PC-3 (cell line): ENCODE data around the gene TAL1. TPM values are rescaled to one million over a fixed set of nuclear protein-coding genes. Genes with fewer than 3 reads are reported as not detected.
"Not testable (repeated sequence)": the region's sequence is repeated elsewhere in the genome, so short reads cannot be mapped to it uniquely, and the experiment has no call there.

Experiments
- ATAC-seq: fragments of 200-7000 bp; cut with Tn5 transposase; 2 replicates; pipeline ENCODE4 v1.9.1; 2020; ENCODE audit warnings: mild to moderate bottlenecking, moderate library complexity
- Bru-seq: library from RNA; stranded (reverse); fragments of 400-500 nt; gene quantifications from one replicate; lab custom pipeline; 2021; lab: Mats Ljungman, UMichigan
- BruChase-seq, 2 experiments: library from RNA; stranded (reverse); fragments of 400-500 nt; gene quantifications; one replicate each; lab custom pipeline; 2021; lab: Mats Ljungman, UMichigan
- BruUV-seq: library from RNA; stranded (reverse); fragments of 400-500 nt; replicated peaks from 2 replicates; lab custom pipeline; 2021; lab: Mats Ljungman, UMichigan
- CTCF ChIA-PET: fragments of 300-600 bp; sonication (Branson Sonifier 250); formaldehyde crosslinking; loops from one replicate; lab custom pipeline; 2022; ENCODE audit warnings: antibody characterized with exemption; lab: Charles Lee
- POLR2A ChIA-PET: fragments of 300-600 bp; sonication (Branson Sonifier 250); formaldehyde crosslinking; loops from one replicate; lab custom pipeline; 2022; ENCODE audit warnings: antibody characterized with exemption; ENCODE audit not compliant: unreplicated experiment; lab: Charles Lee
- DNase-seq: peaks from one replicate; pipeline ENCODE4 v3.0.0-alpha.2; 2015
- H2AFZ ChIP-seq: fragments of 300-600 bp; sonication (generic); 2 replicates; pipeline ENCODE4 v1.6.0; 2016; ENCODE audit warnings: antibody characterized with exemption, low read length
- H3F3A ChIP-seq: fragments of 300-600 bp; sonication (generic); one replicate; pipeline ENCODE4 v1.6.0; 2017; ENCODE audit warnings: antibody characterized with exemption, low read length, control low read depth, mild to moderate bottlenecking; ENCODE audit not compliant: unreplicated experiment
- H3K27ac ChIP-seq: fragments of 300-600 bp; sonication (generic); 2 replicates; pipeline ENCODE4 v1.5.1; 2016; ENCODE audit warnings: mild to moderate bottlenecking, low read length
- H3K27me3 ChIP-seq: fragments of 300-600 bp; sonication (generic); 2 replicates; pipeline ENCODE4 v1.6.1; 2016; ENCODE audit warnings: low read length, mixed read lengths
- H3K36me3 ChIP-seq: fragments of 300-600 bp; sonication (generic); 2 replicates; pipeline ENCODE4 v1.6.1; 2016; ENCODE audit warnings: low read depth, mixed run types, low read length, mixed read lengths
- H3K4me1 ChIP-seq: fragments of 300-600 bp; sonication (generic); 2 replicates; pipeline ENCODE4 v1.5.1; 2016; ENCODE audit warnings: low read length; ENCODE audit not compliant: insufficient read depth
- H3K4me2 ChIP-seq: fragments of 300-600 bp; sonication (generic); 2 replicates; pipeline ENCODE4 v1.6.0; 2016; ENCODE audit warnings: low read length
- H3K4me3 ChIP-seq: fragments of 300-600 bp; sonication (generic); 2 replicates; pipeline ENCODE4 v1.5.1; 2016; ENCODE audit warnings: mild to moderate bottlenecking, low read length, mixed read lengths
- H3K79me2 ChIP-seq: fragments of 300-600 bp; sonication (generic); 2 replicates; pipeline ENCODE4 v1.6.1; 2017; ENCODE audit warnings: low read length, mixed read lengths
- H3K9ac ChIP-seq: fragments of 300-600 bp; sonication (generic); 2 replicates; pipeline ENCODE4 v1.6.0; 2016; ENCODE audit warnings: mild to moderate bottlenecking, low read length
- H3K9me2 ChIP-seq: fragments of 300-600 bp; sonication (generic); replicated peaks from 2 replicates; pipeline ENCODE4 v1.6.1; 2016; ENCODE audit warnings: mixed run types, low read length, mixed read lengths
- H3K9me3 ChIP-seq: fragments of 300-600 bp; sonication (generic); 2 replicates; pipeline ENCODE4 v1.6.1; 2016; ENCODE audit warnings: low read length, mixed read lengths
- H4K20me1 ChIP-seq: fragments of 300-600 bp; sonication (generic); 2 replicates; pipeline ENCODE4 v1.6.1; 2016; ENCODE audit warnings: low read length, mixed read lengths
- EZH2 ChIP-seq: fragments of 300-600 bp; sonication (generic); IDR thresholded peaks from one replicate; pipeline ENCODE4 v1.6.1; 2017; ENCODE audit warnings: antibody characterized with exemption, mild to moderate bottlenecking, low read length; ENCODE audit not compliant: unreplicated experiment
- EZH2phosphoT487 ChIP-seq: fragments of 300-600 bp; sonication (generic); IDR thresholded peaks from 2 replicates; pipeline ENCODE4 v1.6.1; 2018; ENCODE audit warnings: mild to moderate bottlenecking, antibody characterized with exemption, low read length, borderline replicate concordance
- intact Hi-C: fragments of 100-400 bp; cut with micrococcal nuclease; formaldehyde crosslinking; loops from 2 replicates; pipeline ENCODE4 v1.9.0; 2023
- long read RNA-seq: library from polyadenylated mRNA; unstranded; transcript quantifications from one replicate; pipeline ENCODE4 v2.0.0, GENCODE V29; 2021; ENCODE audit not compliant: unreplicated experiment
- total RNA-seq: library from RNA; depleted of rRNA; stranded (reverse); fragments of >200 nt; gene quantifications from 2 replicates; pipeline ENCODE4 v1.2.3, GENCODE V29; 2014; rRNA removed
- TF ChIP-seq, protein P1 (sequence below): fragments of 300-600 bp; sonication (generic); conservative IDR thresholded peaks from 2 replicates; pipeline ENCODE4 v1.5.1; 2017; ENCODE audit warnings: antibody characterized with exemption, low read depth, mild to moderate bottlenecking, low read length

TAL1 gene
- not detected in 2 replicates for total RNA-seq
- percentile 13 among the genes with signal in this experiment for Bru-seq, nascent RNA
- percentile 17 among the genes with signal in this experiment for BruChase-seq, experiment 1, labeled RNA remaining after a 6-hour chase
- BruChase-seq, experiment 2, labeled RNA remaining after a 2-hour chase = percentile 19 among the genes with signal in this experiment
- long read RNA-seq = 0 reads

DNA sequence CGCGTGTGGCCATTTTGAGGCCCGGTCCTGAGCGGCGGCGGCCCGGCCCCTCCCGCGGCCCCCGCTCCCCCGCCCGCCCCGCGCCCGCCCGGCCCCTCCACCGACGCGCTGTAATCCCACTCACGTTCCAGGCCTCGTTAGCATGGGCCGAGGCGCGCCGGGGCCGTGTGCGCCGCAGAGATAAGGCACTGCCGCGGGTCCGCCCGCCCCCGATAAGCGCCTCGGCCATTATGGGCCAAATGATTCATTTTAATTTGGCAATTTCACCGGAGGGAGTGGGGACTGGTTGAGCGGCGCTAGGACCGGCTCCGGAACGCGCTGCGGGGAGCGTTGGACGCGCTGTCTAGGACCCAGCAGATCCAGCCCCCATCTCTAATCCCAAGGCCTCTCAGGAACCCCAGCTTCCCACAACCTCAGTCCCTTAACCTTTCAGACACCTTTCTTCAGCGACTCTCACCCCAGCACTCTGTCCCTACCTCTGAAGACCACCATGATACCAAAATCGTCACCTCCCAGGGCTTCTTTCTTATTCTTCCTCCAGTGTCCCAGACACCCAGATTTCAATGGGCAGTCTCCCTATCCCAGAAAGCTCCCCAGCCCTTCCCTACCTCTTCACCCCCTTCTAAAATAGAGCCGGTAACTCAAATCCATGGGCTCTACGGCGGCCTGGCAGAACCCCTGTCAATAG is at the start of gene TAL1:
TAL1 (minus strand) TSS at position 39 of the 688 bp plus-strand sequence. CDS start 6,337 bp downstream, outside the sequence.
- Histone ChIP-seq H3K4me3 (no peak within 1 kb of the TSS), H3K9ac (no peak within 1 kb of the TSS), H3K36me3 (no peaks in the 10 kb centered on the region), H3K4me1 (no peaks in the 10 kb centered on the region), H3K27ac (no peak within 1 kb of the TSS), H3K79me2 (no peaks in the 10 kb centered on the region), H2AFZ (no peak within 1 kb of the TSS), H3K27me3 (peaks cover 32% of the 10 kb centered on the region), H3K9me3 (no peaks in the 10 kb centered on the region), H4K20me1 (no peaks in the 10 kb centered on the region), H3K4me2 (no peak within 1 kb of the TSS), H3F3A (no peaks in the 10 kb centered on the region), H3K9me2 (no peaks in the 10 kb centered on the region)
- no TSS peak for BruUV-seq
- TF ChIP-seq EZH2 = no peak
- TF ChIP-seq, protein P1, sequence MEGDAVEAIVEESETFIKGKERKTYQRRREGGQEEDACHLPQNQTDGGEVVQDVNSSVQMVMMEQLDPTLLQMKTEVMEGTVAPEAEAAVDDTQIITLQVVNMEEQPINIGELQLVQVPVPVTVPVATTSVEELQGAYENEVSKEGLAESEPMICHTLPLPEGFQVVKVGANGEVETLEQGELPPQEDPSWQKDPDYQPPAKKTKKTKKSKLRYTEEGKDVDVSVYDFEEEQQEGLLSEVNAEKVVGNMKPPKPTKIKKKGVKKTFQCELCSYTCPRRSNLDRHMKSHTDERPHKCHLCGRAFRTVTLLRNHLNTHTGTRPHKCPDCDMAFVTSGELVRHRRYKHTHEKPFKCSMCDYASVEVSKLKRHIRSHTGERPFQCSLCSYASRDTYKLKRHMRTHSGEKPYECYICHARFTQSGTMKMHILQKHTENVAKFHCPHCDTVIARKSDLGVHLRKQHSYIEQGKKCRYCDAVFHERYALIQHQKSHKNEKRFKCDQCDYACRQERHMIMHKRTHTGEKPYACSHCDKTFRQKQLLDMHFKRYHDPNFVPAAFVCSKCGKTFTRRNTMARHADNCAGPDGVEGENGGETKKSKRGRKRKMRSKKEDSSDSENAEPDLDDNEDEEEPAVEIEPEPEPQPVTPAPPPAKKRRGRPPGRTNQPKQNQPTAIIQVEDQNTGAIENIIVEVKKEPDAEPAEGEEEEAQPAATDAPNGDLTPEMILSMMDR = no peak
- TF ChIP-seq EZH2phosphoT487 = no peak
- POLR2A ChIA-PET = no interaction called here
- DNase-seq (no peak), ATAC-seq (no peak)
- CTCF ChIA-PET = no interaction called here
- intact Hi-C loops = no loop called here

DNA sequence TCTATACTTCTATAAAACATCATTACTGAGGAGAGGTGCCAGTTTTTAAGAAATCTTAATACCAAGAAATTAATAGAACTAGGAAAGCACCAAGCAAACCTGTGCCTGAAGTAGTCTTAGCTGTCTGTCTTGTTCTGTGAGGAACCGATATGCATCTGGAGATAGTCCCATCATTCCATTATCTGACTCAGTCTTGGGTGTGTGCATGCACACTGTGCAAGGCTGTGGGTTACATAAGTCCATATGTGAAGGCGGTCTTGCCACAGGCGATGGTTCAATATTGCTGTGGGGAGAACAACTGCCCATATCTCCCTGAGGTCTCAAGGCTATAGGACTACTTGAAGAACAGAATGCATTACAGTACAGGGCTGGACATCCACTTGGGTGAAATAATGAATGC is 48.1 kb upstream of the TAL1 start:
- peaks cover 46% of the 10 kb centered on the region for H3K79me2 ChIP-seq
- intact Hi-C loops = no loop called here
- POLR2A ChIA-PET = no interaction called here
- H3K4me2 ChIP-seq = no peak overlapping the region
- H3K36me3 ChIP-seq = peaks cover 52% of the 10 kb centered on the region
- no TSS peak for BruUV-seq
- DNase-seq (no peak), ATAC-seq (no peak)
- H3K27ac ChIP-seq = no peak overlapping the region
- H3F3A ChIP-seq = no peaks in the 10 kb centered on the region
- CTCF ChIA-PET = no interaction called here
- H2AFZ ChIP-seq = no peak overlapping the region
- H3K27me3 ChIP-seq = no peaks in the 10 kb centered on the region
- H3K4me3 ChIP-seq = no peak overlapping the region
- no peak for TF ChIP-seq EZH2phosphoT487
- TF ChIP-seq EZH2 = no peak
- TF ChIP-seq, protein P1 = no peak
- H3K9me3 ChIP-seq = no peaks in the 10 kb centered on the region
- no peaks in the 10 kb centered on the region for H3K9me2 ChIP-seq
- H4K20me1 ChIP-seq = no peaks in the 10 kb centered on the region
- no peak overlapping the region for H3K9ac ChIP-seq
- H3K4me1 ChIP-seq = no peaks in the 10 kb centered on the region

DNA sequence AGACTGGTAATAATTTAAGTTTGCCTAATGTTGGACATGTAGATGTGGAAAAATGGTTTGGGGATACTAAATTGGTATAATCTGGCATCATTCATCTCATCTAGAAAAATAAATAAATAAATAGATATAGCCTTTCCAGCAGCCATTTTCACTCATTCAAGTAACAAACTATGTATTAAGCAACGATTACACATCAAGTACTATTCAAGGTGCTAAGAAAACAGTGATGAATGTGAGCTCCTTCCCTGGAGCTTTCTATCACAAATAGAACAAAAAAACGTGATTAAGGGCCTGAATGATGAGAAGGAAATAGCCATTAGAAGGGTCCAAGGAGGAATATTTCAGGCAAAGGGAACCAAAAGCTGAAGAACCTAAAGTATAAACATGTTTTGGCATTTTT is 44.8 kb upstream of the TAL1 start:
- no peaks in the 10 kb centered on the region for H3F3A ChIP-seq
- ChIA-PET CTCF (interaction anchor here (0.7 kb wide), 1 partner anchor 114 kb away, joined by 3 read pairs; no protein-coding TSS in a partner anchor), POLR2A (interaction anchor here (0.6 kb wide), 1 partner anchor 1161 kb away, joined by 3 read pairs; no protein-coding TSS in a partner anchor)
- H3K4me2 ChIP-seq = no peak overlapping the region
- BruUV-seq = no TSS peak
- H3K27ac ChIP-seq = no peak overlapping the region
- no peaks in the 10 kb centered on the region for H3K27me3 ChIP-seq
- H3K9ac ChIP-seq = no peak overlapping the region
- H3K79me2 ChIP-seq = peaks cover 61% of the 10 kb centered on the region
- H3K36me3 ChIP-seq = peaks cover 48% of the 10 kb centered on the region
- DNase-seq (no peak), ATAC-seq (no peak)
- H3K4me1 ChIP-seq = no peaks in the 10 kb centered on the region
- no peak overlapping the region for H2AFZ ChIP-seq
- intact Hi-C loops = no loop called here
- H3K9me3 ChIP-seq = no peaks in the 10 kb centered on the region
- no peak overlapping the region for H3K4me3 ChIP-seq
- no peak for TF ChIP-seq EZH2phosphoT487
- TF ChIP-seq EZH2 = no peak
- H4K20me1 ChIP-seq = no peaks in the 10 kb centered on the region
- H3K9me2 ChIP-seq = no peaks in the 10 kb centered on the region

DNA sequence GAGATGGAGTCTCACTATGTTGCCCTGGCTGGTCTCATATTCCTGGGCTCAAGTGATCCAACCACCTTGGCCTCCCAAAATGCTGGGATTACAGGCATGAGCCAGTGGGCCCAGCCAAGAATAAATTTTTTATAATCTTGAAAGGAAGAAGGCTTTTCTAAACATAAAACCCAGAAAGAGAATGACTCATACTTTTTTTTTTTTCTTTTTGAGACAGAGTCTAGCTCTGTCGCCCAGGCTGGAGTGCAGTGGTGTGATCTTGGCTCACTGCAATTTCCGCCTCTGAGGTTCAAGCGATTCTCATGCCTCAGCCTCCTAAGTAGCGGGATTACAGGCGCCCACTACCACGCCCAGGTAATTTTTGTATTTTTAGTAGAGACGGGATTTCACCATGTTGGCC is 43.8 kb upstream of the TAL1 start:
- Histone ChIP-seq H3K36me3 (peaks cover 42% of the 10 kb centered on the region), H3K79me2 (peaks cover 61% of the 10 kb centered on the region)
- H2AFZ ChIP-seq, H4K20me1 ChIP-seq, H3F3A ChIP-seq, DNase-seq, H3K4me2 ChIP-seq, H3K9me3 ChIP-seq, H3K4me3 ChIP-seq, H3K27me3 ChIP-seq, POLR2A ChIA-PET, H3K27ac ChIP-seq, H3K4me1 ChIP-seq, H3K9me2 ChIP-seq, H3K9ac ChIP-seq, intact Hi-C loops, BruUV-seq, CTCF ChIA-PET: not testable (repeated sequence)
- peak; percentile 15; the same call in 1 of the 2 replicates for ATAC-seq

DNA sequence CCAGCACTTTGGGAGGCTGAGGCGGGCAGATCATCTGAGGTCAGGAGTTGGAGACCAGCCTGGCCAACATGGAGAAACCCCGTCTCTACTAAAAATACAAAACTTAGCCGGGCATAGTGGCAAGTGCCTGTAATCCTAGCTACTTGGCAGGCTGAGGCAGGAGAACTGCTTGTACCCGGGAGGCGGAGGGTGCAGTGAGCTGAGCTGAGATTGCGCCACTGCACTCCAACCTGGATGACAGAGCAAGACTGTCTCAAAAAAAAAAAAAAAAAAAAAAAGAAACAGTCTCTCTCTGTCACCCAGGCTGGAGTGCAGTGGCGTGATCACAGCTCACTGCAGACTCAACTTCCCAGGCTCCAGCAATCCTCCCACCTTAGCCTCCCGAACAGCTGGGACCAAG is 33.5 kb upstream of the TAL1 start:
- intact Hi-C loops, H3K9me3 ChIP-seq, H3K4me2 ChIP-seq, H3K9me2 ChIP-seq, ATAC-seq, H3K27me3 ChIP-seq, H3K4me1 ChIP-seq, CTCF ChIA-PET, BruUV-seq, POLR2A ChIA-PET, H3K79me2 ChIP-seq, H3F3A ChIP-seq, H3K4me3 ChIP-seq, H3K9ac ChIP-seq, H3K27ac ChIP-seq, H4K20me1 ChIP-seq, H2AFZ ChIP-seq, DNase-seq: not testable (repeated sequence)
- peaks cover 31% of the 10 kb centered on the region for H3K36me3 ChIP-seq
